Trophoblast cell (in vitro differentiated cells and primary cell): ENCODE data around the gene ZNF616.
A peak's percentile ranks its signal among the peaks of the same experiment; 100 is the strongest.

Source experiments
- DNase-seq, 2 donors: peaks; one replicate each; pipeline ENCODE4 v3.0.0-alpha.2; 2016
- H2AFZ ChIP-seq: 2 replicates; pipeline ENCODE4 v1.6.1; 2013; ENCODE audit warnings: low read length, moderate library complexity, mild to moderate bottlenecking; ENCODE audit not compliant: insufficient read depth, poor library complexity
- H2AK5ac ChIP-seq: 2 replicates; pipeline ENCODE4 v1.6.1; 2013; ENCODE audit warnings: mild to moderate bottlenecking, low read length
- H2BK120ac ChIP-seq: 2 replicates; pipeline ENCODE4 v1.6.1; 2013; ENCODE audit warnings: low read length, mild to moderate bottlenecking, moderate library complexity; ENCODE audit not compliant: insufficient read depth, poor library complexity
- H2BK12ac ChIP-seq: 2 replicates; pipeline ENCODE4 v1.6.1; 2013; ENCODE audit warnings: mild to moderate bottlenecking, low read length, moderate library complexity
- H2BK5ac ChIP-seq: 2 replicates; pipeline ENCODE4 v1.6.1; 2013; ENCODE audit warnings: low read length, low read depth, moderate library complexity, mild to moderate bottlenecking; ENCODE audit not compliant: poor library complexity
- H3K14ac ChIP-seq: 2 replicates; pipeline ENCODE4 v1.6.1; 2013; ENCODE audit warnings: mild to moderate bottlenecking, low read length
- H3K18ac ChIP-seq: 2 replicates; pipeline ENCODE4 v1.6.1; 2013; ENCODE audit warnings: mild to moderate bottlenecking, low read length
- H3K23ac ChIP-seq: 2 replicates; pipeline ENCODE4 v1.6.1; 2013; ENCODE audit warnings: low read length
- H3K27ac ChIP-seq: 2 replicates; pipeline ENCODE4 v1.5.1; 2013; ENCODE audit warnings: low read depth, mild to moderate bottlenecking, inconsistent platforms, low read length, moderate library complexity
- H3K27me3 ChIP-seq: 2 replicates; pipeline ENCODE4 v1.6.1; 2013; ENCODE audit warnings: inconsistent platforms, mild to moderate bottlenecking, low read length, moderate library complexity; ENCODE audit not compliant: insufficient read depth
- H3K36me3 ChIP-seq, 2 experiments: 1 replicate in 1 of 2; 2 replicates in 1 of 2; pipeline ENCODE4 v1.6.1; 2013; ENCODE audit warnings: low read length in 2 of 2, mild to moderate bottlenecking in 2 of 2, moderate library complexity in 1 of 2; ENCODE audit not compliant: insufficient read depth in 2 of 2, control insufficient read depth in 1 of 2
- H3K4ac ChIP-seq: 2 replicates; pipeline ENCODE4 v1.6.1; 2013; ENCODE audit warnings: low read depth, mild to moderate bottlenecking, low read length, moderate library complexity
- H3K4me1 ChIP-seq, 2 experiments: 1 replicate in 1 of 2; 2 replicates in 1 of 2; pipeline ENCODE4 v1.6.1; 2013; ENCODE audit warnings: low read length in 2 of 2, mild to moderate bottlenecking in 2 of 2, moderate library complexity in 1 of 2; ENCODE audit not compliant: insufficient read depth in 2 of 2, control insufficient read depth in 1 of 2
- H3K4me2 ChIP-seq: 2 replicates; pipeline ENCODE4 v1.6.1; 2013; ENCODE audit warnings: inconsistent platforms, mild to moderate bottlenecking, low read length, moderate library complexity
- H3K4me3 ChIP-seq: 2 replicates; pipeline ENCODE4 v1.5.1; 2013; ENCODE audit warnings: mild to moderate bottlenecking, low read depth, low read length, inconsistent platforms
- H3K79me1 ChIP-seq: one replicate; pipeline ENCODE4 v1.6.1; 2013; ENCODE audit warnings: low read length
- H3K79me2 ChIP-seq: 2 replicates; pipeline ENCODE4 v1.6.1; 2013; ENCODE audit warnings: low read length, mild to moderate bottlenecking; ENCODE audit not compliant: control insufficient read depth, insufficient read depth, poor library complexity
- H3K9ac ChIP-seq: 2 replicates; pipeline ENCODE4 v1.6.1; 2013; ENCODE audit warnings: mild to moderate bottlenecking, low read length
- H3K9me3 ChIP-seq: 2 replicates; pipeline ENCODE4 v1.6.1; 2013; ENCODE audit warnings: low read depth, mild to moderate bottlenecking, control low read depth, inconsistent platforms, low read length; ENCODE audit not compliant: insufficient read depth
- H4K12ac ChIP-seq: 2 replicates; pipeline ENCODE4 v1.6.1; 2013; ENCODE audit warnings: low read depth, mild to moderate bottlenecking, low read length, moderate library complexity
- H4K8ac ChIP-seq: 2 replicates; pipeline ENCODE4 v1.6.1; 2013; ENCODE audit warnings: low read depth, mild to moderate bottlenecking, low read length, moderate library complexity
- H4K91ac ChIP-seq: one replicate; pipeline ENCODE4 v1.6.1; 2013; ENCODE audit warnings: low read depth, mild to moderate bottlenecking, low read length, moderate library complexity
- WGBS: extraction: QIAGEN DNeasy Blood & Tissue Kit; methylation state at CpG from one replicate; pipeline ENCODE4 v1.1.7; 2013; ENCODE audit warnings: missing lambda C conversion rate; ENCODE audit not compliant: insufficient read length, insufficient coverage; ENCODE audit errors: extremely low coverage; 5-methylcytosine and 5-hydroxymethylcytosine counted together

The ZNF616 gene

DNA sequence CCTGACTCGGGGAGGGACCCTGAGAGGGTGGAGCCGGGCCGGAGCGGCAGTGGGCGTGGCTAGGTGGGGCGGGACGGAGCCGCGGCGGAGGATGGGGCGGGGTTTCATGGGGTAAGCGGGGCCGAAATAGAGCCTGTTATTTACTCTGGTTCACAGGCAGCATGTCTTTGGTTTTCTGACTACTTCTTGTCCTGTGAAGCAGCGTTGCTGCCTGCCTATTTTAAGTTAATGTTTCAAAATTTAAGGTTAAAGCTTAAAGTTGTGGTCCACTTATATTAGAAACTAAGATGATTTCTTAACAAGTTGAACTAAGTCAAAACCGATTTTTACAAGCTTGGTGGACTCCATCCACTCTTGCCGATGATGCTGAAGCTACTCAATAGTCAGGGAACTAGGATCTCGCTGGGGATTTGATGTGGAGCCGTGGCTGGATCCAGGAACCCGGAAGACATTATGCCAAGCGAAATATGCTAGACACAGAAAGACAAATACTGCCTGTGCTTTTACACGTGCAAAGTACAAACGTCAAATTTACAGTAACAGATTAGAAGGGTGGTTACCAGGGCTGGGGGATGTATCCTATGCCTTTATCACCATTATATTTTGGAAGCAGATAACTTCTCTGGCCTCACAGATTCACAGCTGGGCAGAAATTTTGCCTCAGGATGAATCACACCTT, 433 bp upstream of the ZNF616 start:
- H3K36me3 ChIP-seq: peaks cover 0 to 2% of the 10 kb centered on the region in 2 experiments
- no peaks in the 10 kb centered on the region for H3K27me3 ChIP-seq
- no peak overlapping the region for H3K14ac ChIP-seq
- no peak overlapping the region for H2AFZ ChIP-seq
- no peak overlapping the region for H4K91ac ChIP-seq
- H2BK5ac ChIP-seq: no peak overlapping the region
- no peak overlapping the region for H3K27ac ChIP-seq
- no peak overlapping the region for H4K8ac ChIP-seq
- no peak overlapping the region for H2AK5ac ChIP-seq
- no CpG with 5 or more reads among the region's 22 CpGs for WGBS
- H3K4me3 ChIP-seq: no peak overlapping the region
- H3K4ac ChIP-seq: no peak overlapping the region
- H3K18ac ChIP-seq: no peak overlapping the region
- H3K79me2 ChIP-seq: peaks cover 9% of the 10 kb centered on the region
- H3K79me1 ChIP-seq: peaks cover 9% of the 10 kb centered on the region
- H2BK12ac ChIP-seq: no peak overlapping the region
- H3K9ac ChIP-seq: no peak overlapping the region
- no peak overlapping the region for H2BK120ac ChIP-seq
- H3K9me3 ChIP-seq: peaks cover 5% of the 10 kb centered on the region
- no peak overlapping the region for H4K12ac ChIP-seq
- peak overlapping the region; percentile 93 for H3K4me2 ChIP-seq
- DNase-seq: peak in 1 of 2 donors; percentile 5
- H3K4me1 ChIP-seq: no peaks in the 10 kb centered on the region
- H3K23ac ChIP-seq: no peak overlapping the region

DNA sequence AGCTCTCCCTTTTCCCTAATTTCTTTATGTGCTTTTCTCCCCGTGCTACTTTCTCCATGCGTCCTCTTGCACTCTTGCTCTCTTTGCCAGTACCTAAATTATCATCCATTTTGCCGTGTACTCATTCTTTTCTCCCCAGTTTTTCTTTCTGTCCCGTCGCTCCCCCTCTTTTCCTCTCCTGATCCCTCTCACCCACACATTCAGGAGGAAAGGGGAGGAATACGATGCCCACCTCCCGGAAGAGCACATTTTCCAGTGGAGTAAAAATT, 821 bp downstream of the ZNF616 start:
- Histone ChIP-seq H3K4me1 (no peaks in the 10 kb centered on the region), H4K12ac (no peak overlapping the region), H2BK12ac (no peak overlapping the region), H4K8ac (no peak overlapping the region), H3K36me3 (peaks cover 2 to 8% of the 10 kb centered on the region in 2 experiments), H3K79me2 (peaks cover 9% of the 10 kb centered on the region), H3K27ac (peak overlapping the region; percentile 35), H3K79me1 (peaks cover 9% of the 10 kb centered on the region), H3K27me3 (no peaks in the 10 kb centered on the region), H2BK120ac (no peak overlapping the region), H2AFZ (peak overlapping the region; percentile 62), H3K14ac (peak overlapping the region; percentile 44), H3K9ac (peak overlapping the region; percentile 77), H3K4me3 (peak overlapping the region; percentile 73), H3K4ac (no peak overlapping the region), H4K91ac (peak overlapping the region; percentile 16), H2BK5ac (peak overlapping the region; percentile 6), H3K18ac (no peak overlapping the region), H3K4me2 (peak overlapping the region; percentile 93), H3K9me3 (peaks cover 8% of the 10 kb centered on the region), H3K23ac (no peak overlapping the region), H2AK5ac (no peak overlapping the region)
- no peak for DNase-seq
- WGBS: no CpG with 5 or more reads among the region's 7 CpGs

DNA sequence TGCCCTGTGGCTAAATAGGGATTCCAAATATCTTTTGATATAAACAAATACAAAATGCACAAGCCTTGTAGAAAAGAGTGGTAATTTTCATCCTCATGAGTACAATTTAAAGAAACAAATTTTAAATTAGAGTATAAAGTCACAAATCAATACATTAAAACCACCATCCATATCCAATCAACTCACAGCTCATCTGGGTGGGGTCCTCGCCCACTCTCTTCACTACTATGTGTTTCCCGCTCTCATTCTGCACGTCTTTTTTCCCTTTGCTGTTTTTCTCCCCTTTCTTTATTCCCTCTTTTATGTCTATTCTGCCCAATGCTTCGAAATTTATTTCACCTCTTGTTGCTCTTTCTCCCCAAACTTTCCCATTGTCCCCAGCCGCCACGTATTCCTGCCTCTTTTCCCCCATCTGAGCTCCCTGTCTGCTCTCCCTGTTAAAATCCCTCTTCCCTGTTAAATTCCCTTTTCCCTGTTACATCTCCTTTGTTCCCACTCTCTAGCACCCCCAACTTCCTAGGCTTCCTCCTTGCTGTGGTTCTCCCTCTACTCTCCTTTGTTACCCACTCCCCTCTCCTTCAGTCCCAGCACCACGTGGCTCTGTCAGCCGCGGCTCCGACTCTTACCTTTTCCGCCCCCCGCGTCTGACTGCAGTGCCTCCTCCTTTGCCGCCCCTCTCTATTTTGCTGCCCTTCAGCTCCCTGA, 1.3 kb downstream of the ZNF616 start:
- H3K4ac ChIP-seq: peak overlapping the region; percentile 59
- peaks cover 8% of the 10 kb centered on the region for H3K9me3 ChIP-seq
- no peak overlapping the region for H3K18ac ChIP-seq
- no peaks in the 10 kb centered on the region for H3K4me1 ChIP-seq
- H3K36me3 ChIP-seq: peaks cover 2 to 8% of the 10 kb centered on the region in 2 experiments
- H3K4me2 ChIP-seq: peak overlapping the region; percentile 93
- H4K12ac ChIP-seq: no peak overlapping the region
- no peak overlapping the region for H2BK12ac ChIP-seq
- H2BK120ac ChIP-seq: no peak overlapping the region
- H3K79me1 ChIP-seq: peaks cover 9% of the 10 kb centered on the region
- H3K4me3 ChIP-seq: peak overlapping the region; percentile 73
- H2AK5ac ChIP-seq: no peak overlapping the region
- no peak overlapping the region for H3K23ac ChIP-seq
- H3K27me3 ChIP-seq: no peaks in the 10 kb centered on the region
- WGBS: no CpG with 5 or more reads among the region's 14 CpGs
- H4K8ac ChIP-seq: peak overlapping the region; percentile 52
- H3K14ac ChIP-seq: peak overlapping the region; percentile 79
- H3K9ac ChIP-seq: peak overlapping the region; percentile 77
- peaks cover 9% of the 10 kb centered on the region for H3K79me2 ChIP-seq
- no peak overlapping the region for H3K27ac ChIP-seq
- peak overlapping the region; percentile 16 for H4K91ac ChIP-seq
- DNase-seq: peak in 1 of 2 donors; percentile 12
- H2BK5ac ChIP-seq: no peak overlapping the region
- H2AFZ ChIP-seq: no peak overlapping the region

DNA sequence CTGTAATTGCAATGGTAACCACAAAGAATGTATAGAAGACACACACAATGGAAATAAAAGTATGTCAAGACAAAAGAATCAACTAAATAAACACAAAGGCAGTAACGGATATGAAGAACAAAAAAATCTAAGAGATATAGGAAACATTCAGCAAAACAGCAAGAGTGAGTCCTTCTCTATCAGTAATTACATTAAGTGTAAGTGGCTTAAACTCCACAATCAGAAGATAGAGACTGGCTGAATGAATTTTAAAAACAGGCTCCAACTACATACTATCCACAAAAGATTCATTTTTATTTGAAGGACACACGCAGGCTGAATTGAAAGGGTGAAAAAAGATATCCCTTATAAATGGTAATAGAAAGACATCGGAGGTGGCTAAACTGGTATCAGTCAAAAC, 19.5 kb downstream of the ZNF616 start:
- no CpG with 5 or more reads among the region's 3 CpGs for WGBS
- peaks cover 14% of the 10 kb centered on the region for H3K9me3 ChIP-seq
- H3K4me3 ChIP-seq: no peak overlapping the region
- H3K79me1 ChIP-seq: no peaks in the 10 kb centered on the region
- no peak overlapping the region for H2AFZ ChIP-seq
- H4K12ac ChIP-seq: no peak overlapping the region
- no peak overlapping the region for H3K23ac ChIP-seq
- no peak overlapping the region for H2BK120ac ChIP-seq
- H4K91ac ChIP-seq: no peak overlapping the region
- no peak overlapping the region for H3K9ac ChIP-seq
- H3K4me1 ChIP-seq: no peaks in the 10 kb centered on the region
- no peak for DNase-seq
- H3K14ac ChIP-seq: no peak overlapping the region
- H3K36me3 ChIP-seq: peaks cover 25 to 42% of the 10 kb centered on the region in 2 experiments
- no peak overlapping the region for H3K4me2 ChIP-seq
- H4K8ac ChIP-seq: no peak overlapping the region
- no peak overlapping the region for H2BK5ac ChIP-seq
- no peak overlapping the region for H3K18ac ChIP-seq
- H3K4ac ChIP-seq: no peak overlapping the region
- no peak overlapping the region for H2AK5ac ChIP-seq
- H3K27ac ChIP-seq: no peak overlapping the region
- H3K27me3 ChIP-seq: peaks cover 2% of the 10 kb centered on the region
- no peaks in the 10 kb centered on the region for H3K79me2 ChIP-seq
- no peak overlapping the region for H2BK12ac ChIP-seq
